HG02885 (cell line): ENCODE data around the gene TWSG1.
"Not testable (repeated sequence)": the region's sequence is repeated elsewhere in the genome, so short reads cannot be mapped to it uniquely, and the experiment has no call there.

Experiments
- ATAC-seq: cut with Tn5 transposase; IDR thresholded peaks from one replicate; pipeline ENCODE4 v1.9.1; 2021; ENCODE audit warnings: mild to moderate bottlenecking; ENCODE audit not compliant: unreplicated experiment, poor library complexity

TWSG1 gene

DNA sequence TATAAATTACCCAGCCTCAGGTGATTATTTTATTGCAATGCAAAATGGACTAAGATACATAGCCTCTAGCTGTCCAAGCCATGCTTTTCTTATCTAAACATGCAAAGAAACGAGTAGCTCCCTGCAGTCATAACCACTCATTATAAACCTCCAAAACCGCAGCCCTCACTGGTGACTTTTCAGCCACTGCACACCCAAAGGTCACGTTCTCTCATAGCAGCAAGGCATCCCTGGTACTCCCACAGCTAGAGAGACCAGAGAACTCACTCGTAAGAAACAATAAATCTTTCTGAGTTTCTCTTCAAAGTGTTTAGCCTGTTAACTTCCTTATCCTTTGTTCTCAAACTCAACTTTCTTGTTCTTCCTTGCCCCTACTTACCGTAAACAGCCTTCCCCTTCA is 112.3 kb downstream of the TWSG1 start:
- no peak for ATAC-seq

DNA sequence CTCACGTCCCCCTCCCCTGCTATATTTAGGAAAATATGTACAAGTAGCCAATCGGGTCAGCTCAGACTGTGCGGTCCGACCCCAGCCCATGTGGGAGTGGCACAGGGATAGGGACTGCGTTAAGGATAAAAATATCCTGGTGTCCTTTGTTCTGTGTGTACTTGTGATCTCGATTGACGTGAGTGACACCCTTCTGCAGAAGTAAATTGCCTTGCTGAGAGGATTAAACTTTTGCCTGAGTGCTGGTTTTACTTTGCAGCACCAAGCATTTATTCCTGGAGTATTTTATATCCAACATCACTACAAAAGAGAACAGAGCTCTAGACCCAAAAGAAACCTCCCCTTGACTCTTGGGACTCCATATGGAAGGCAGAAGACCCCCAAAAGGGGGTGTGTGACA is 112.8 kb downstream of the TWSG1 start:
- no peak for ATAC-seq

DNA sequence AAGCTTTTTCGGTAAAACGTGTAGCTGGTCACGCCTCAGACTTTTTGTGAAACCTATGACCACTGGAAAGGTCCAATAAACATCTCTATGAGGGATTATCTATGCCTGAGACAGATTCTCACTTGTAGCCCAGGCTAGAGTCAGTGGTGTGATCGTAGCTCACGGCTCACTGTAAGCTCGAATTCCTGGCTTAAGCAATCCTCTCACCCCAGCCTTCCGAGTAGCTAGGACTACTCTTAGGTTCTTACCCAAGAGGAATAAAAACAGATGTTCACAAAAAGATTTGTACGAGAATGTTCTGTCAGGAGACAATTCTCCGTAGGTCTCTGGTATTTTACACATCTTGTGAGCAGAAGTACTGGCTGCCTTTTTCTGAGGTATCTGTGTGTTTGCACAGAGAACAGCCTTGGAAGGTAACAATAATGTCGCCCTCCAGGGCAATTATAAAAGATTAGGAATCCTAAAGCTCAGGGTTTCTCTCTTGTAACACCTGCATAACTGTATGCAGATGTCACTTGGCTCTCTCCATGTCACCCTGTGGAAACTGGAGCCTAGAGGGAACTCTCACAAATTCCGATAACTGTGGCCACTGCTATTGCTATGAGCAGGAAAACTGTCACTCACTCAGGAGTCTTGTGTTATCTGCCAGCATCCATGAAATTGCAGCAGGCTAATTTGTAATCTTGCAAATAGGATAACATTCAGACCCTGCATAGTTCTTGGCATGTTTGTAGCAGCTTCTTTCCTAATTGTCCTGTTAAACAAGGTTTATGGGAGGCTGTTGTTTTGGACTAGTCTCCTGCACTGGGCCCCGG is 115.2 kb downstream of the TWSG1 start:
- no peak for ATAC-seq

DNA sequence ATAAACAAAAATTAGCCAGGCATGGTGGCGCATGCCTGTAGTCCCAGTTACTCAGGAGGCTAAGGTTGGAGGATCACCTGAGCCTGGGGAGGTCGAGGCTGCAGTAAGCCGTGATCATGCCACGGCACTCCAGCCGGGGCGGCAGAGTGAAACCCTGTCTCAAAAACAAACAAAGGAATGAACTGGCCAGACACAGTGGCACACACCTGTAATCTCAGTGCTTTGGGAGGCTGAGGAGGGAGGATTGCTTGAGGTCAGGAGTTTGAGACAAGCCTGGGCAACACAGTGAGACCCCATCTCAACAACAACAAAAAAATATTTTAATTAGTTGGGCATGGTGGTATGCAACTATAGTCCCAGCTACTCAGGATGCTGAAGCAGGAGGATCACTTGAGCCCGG is 116.3 kb downstream of the TWSG1 start:
- not testable (repeated sequence) for ATAC-seq
